OCI-M2 (cell line): ENCODE measurements around the gene GRIA3.
"Not testable (repeated sequence)": the region's sequence is repeated elsewhere in the genome, so short reads cannot be mapped to it uniquely, and the experiment has no call there.

Experiments
- DNase-seq: peaks from one replicate; lab custom pipeline; 2025; ENCODE audit not compliant: unreplicated experiment; lab: John Stamatoyannopoulos, UW

The GRIA3 gene

DNA sequence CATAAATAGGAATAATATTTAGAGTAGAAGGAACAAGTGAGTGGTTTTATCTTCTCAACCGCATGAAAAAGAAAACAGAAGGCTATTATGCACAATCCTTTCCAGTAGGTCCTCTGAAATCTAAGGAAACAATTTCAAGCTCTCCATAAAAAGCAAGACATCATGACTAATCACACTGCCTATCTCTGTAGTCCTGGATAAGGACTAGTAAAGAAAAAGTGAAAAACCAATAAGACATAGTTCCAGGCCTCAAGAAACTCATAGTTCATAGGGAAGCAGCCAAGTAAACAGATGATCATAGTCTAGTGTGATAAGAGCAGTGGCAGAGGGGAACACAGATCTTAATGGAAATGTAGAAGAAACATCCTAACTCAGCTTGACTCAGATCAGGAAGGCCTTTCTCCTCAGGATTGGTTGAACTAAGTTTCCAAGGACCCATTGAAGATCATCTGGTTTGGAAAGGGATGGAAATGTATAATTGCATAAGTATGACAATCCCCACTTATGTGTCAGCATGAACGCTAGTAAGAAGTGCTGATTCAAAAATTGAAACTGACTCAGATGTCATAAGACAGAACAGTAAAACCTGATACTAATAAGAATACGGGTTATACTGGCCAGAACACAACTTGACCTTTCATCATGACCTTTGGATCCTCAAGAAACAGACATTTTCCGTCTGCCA, 155.3 kb downstream of the GRIA3 start:
- DNase-seq, result no peak

DNA sequence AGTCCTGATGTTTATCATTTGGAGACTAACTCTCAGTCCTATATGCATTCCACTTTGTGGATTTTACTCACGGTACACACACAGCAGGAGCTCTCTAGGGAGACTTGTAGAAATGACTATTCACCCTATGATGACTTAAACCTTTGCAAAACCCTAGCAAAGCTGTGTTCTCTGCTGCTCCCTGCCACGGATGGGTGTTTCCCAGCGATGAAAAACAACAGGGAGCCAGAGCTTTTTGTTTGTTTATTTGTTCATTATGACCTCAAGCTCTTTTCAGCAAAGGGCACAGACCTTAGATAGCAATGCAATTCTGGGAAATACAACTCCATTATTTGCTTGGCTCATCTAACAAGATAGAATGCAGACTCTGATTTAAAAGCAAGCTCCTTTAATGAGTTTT, 156.6 kb downstream of the GRIA3 start:
- no peak for DNase-seq

DNA sequence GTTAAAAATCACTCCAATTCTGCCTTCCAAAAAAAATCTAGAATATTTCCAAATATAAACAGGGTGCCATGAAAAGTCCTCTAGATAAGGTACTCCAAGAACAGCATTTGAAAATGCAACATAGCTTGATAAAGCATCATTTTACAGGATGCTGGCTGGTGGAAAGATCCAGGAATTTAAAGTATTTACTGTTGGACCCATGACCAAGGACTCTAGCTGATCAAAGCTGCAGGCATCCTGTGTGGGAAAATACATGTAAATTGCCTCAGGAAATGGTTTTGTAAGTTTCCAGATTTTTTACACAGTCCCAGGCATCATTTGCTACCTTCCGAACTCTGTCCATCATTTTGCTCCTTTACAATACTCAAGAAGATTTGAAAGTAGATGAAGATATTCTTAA, 164.4 kb downstream of the GRIA3 start:
- DNase-seq, result no peak

DNA sequence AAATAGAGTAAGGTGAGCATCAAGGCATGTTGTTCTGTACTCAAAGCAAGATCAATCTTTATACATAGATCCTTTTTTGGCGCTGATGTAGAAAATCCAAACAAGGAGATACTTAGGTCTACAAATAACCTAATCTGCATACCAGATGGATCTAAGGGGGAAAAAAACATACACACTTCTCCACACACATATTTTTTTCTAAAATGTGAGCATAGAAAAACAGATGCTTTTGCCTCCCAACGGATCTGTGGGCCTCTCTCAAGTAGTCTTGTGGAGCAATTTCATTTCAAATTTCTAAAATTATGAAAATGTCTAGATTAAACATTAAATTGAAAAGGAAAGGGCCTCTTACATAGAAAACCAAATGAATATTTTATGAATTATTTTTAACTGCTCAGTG, 166.1 kb downstream of the GRIA3 start:
- DNase-seq, result no peak

DNA sequence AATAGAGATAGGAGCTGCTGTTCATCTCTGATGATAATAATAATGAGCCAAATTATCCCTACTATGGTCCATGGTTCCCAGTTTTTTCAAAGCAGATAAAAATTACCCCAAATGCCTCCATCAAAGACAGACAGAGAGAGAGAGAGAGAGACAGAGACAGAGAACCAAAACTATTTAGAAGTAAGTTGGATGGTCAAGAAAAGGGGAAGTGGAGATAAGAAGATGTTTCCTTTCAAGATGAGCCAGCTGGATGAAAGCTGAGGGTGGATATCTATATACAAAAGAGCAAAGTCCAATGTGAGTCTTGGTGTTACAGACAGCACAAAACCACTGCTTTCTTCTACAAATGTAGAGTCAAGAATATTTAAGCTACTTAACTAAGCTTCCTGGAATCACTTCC, 173.9 kb downstream of the GRIA3 start:
- no peak for DNase-seq

DNA sequence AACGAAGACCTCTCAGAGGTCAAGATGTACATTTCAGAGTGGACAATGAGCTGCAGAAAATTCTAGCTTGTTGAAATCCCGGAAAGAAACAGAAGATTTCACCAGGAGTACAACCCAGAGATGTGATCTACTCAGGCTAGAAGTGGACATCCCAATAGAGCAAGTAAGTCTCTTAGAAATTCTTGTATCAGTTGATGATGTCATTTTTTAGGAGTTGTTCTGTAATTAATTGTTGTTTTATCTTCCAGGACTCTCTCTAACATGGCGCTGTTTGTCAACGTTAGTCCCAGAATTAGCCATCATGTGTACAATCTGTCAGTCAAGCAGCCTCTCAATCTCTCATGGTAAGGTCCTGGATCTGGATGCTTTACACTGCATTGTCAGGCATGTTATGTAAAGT, 174.4 kb downstream of the GRIA3 start:
- no peak for DNase-seq

DNA sequence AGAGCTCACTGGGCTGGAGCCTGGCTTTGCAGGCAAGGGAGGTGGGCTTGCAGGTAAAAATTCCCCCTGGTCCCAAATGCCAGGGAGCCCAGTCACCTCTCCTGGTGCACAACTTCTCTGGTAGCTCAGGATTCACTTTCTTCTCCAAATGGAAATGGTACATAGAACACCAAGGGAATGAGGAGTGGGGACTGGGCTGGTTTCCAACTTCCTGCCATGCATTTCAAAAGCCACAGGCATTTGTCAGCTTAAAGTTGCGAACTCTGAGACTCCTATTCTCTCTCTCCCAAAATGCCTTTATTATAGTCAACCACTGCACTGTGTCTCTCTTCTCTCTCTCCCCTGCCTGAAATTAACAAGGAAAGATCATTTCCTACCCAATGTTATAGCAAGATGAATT, 177.3 kb downstream of the GRIA3 start:
- no peak for DNase-seq

DNA sequence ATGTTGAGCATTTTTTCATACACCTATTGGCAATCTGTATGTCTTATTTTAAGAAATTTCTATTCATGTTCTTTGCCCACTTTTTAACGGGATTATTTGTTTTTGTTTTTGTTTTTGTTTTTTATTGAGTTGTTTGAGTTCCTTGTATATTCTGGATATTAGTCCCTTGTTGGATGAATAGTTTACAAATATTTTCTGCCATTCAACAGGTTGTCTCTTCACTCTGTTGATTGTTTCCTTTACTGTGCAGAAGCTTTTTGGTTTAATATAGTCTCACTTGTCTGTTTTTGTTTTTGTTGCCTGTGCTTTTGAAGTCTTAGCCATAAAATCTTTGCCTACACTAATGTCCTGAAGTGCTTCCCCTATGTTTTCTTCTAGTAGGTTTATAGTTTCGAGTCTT, 202.1 kb downstream of the GRIA3 start:
- not testable (repeated sequence) for DNase-seq

DNA sequence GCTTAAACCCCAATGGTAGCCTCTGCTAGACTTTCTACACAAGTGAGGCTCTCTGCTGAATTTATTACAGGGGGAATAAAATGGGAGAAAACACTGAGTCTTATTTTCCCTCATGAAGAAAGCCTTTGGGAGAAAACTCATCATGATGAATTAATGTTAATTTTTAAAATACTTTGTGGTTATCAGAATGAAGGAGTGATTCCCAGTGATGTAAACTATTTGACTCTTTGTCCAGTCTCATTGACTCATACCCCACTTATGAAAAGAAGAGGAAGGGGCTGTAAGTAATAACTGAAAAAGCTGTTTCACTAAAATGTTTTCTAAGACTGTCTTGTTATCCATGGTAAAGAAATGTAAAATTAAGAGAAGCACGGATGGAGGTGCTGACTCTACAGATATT, 208.8 kb downstream of the GRIA3 start:
- DNase-seq, result no peak

DNA sequence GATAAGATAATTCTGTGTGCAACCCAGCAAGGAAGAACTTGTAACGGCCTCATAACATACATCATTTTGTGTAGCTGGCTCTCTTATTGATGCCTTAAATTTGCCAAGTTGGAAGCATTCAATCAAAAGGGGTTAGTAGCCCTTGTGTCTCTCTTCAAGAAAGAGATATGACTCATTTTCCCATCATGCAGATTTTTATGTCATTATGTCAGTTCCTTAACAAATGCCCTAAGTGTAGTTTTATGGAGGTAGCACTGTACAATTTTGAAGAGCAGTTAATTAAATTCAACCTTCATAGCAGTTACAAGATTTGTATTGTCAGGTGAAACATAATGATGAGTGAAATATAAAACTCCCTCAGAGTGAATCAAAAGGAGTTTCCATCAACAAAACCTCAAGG, 215.6 kb downstream of the GRIA3 start:
- DNase-seq, result no peak

DNA sequence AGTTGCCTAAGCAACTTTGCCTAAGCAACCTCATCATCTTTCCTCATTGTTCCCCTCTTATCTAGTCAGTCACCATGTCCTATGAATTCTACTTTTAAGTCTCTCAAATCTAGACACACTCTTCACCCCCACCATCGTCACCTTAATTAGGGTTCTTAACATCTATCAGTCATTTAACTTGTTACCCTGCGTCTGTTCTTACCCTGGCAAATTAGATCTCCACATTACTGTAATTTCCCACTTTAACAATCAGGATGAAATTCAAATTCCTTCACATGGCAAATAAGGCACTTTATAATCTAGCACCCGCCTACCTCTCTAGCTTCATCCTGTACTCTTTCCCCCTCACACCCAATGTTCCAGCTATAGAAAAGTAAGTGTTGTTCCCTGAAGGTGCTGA, 221.2 kb downstream of the GRIA3 start:
- no peak for DNase-seq

DNA sequence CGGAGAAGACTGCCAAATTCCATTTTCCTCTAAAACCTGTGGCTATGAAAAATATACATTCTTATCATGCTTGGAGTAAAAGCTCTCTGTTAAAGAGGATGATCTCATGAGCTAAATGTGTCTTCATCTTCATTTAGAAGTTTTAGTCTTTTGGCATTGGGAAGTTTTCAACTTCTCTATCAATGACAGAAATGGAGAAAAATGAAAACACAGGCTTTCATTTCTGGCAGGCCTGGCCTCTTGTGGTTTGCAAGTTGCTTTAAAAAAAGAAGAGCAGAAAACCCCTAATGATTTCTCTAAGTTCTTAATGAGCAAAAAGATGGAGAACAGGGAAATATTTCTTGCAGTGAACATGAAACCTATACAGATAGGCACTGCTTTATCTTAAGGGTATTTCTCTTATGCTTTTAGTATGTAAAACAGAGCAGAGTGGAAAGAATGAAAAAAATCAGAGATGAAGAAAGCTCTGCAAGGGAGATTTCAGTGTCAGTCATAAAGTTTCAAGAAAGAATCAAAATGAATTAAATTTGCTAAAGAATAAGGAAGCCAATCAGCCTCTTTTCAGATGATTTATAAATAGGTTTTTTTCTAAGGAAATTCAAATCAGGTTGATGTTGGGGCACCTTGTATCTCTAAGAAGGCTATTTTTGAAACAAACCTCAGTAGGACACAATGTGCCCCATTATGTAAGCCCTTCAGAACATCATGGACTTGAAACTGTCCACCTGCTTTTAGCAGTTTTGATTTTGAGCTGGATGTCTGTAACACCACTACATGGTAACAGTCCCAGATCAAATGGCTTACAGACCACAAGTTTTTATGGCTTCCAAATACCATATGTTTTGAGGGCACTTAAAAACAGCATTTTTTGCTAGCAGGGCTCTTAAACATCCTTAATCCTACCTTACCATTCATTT, 225.0 kb downstream of the GRIA3 start:
- no peak for DNase-seq

DNA sequence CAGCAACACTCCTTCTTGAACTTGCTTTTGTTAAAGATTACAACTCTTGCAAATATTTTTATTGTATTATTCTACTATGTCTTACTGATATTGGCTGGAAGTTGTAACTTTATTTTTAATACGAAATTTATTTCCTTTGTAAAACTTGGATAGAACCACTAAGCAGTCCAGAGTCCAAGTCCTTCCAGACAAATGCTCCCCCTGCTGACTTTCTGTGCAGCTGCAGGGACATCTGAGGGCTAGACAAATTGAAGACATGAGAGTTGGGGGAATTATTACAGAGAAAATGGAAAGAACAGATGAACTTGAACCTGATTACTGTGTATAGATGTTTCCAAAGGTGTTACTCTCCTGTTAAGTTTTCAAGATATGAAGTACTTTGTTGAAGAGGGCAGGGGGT, 238.8 kb downstream of the GRIA3 start:
- DNase-seq, result no peak

DNA sequence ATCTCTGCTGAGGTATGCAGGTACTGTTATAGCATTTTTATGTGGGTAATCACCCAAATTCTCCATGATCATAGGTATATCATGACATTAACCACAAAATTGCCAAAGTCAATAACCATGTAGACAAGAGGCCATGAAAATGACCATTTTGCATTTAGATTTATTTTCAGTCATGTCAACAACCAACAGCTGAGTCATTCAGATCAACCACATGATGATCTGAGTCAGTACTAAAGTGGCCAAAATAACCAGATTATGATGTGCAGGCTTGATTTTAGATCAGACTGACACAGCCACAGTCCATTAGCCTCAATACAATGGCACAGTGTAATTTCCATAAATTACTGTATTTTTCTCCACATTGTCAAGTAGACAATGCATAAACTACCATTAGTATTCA, 240.5 kb downstream of the GRIA3 start:
- no peak for DNase-seq

DNA sequence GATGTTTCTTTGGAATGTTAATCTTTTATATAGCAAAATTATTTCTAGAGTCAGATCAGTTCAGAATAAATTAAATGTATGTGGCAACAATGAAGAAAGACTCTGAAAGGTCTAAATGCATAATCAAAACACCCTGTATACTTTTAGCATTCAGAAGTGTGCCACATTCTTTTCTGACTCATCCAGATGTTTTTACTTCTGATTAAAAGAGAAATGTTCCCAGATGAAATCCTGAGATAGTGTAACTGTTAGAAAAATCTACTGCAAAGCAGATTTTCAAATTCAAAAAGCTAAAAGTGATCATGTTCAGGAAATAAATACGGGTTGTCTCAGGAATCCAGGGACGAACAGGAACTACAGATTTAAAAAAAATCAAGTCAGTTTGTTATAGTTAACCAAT, 241.4 kb downstream of the GRIA3 start:
- no peak for DNase-seq

DNA sequence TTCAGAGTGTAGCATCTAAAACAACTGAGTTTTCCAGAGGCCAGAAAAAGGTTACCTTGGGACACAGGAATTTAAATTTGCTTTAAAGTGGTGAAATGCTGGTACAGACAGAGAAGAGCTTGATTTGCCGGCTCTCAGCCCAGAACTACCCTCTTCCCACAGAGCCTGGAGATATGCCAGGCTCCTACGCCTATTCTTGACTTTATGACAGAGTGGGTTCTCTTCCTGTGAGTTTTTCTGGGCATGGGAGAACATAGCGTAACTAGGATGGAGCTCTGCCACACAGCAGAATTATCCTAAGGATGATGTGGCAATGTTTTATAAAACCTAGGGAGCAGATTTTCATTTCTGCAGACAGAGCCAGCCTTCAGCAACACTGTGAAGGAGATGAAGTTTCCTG, 241.8 kb downstream of the GRIA3 start:
- DNase-seq, result no peak

DNA sequence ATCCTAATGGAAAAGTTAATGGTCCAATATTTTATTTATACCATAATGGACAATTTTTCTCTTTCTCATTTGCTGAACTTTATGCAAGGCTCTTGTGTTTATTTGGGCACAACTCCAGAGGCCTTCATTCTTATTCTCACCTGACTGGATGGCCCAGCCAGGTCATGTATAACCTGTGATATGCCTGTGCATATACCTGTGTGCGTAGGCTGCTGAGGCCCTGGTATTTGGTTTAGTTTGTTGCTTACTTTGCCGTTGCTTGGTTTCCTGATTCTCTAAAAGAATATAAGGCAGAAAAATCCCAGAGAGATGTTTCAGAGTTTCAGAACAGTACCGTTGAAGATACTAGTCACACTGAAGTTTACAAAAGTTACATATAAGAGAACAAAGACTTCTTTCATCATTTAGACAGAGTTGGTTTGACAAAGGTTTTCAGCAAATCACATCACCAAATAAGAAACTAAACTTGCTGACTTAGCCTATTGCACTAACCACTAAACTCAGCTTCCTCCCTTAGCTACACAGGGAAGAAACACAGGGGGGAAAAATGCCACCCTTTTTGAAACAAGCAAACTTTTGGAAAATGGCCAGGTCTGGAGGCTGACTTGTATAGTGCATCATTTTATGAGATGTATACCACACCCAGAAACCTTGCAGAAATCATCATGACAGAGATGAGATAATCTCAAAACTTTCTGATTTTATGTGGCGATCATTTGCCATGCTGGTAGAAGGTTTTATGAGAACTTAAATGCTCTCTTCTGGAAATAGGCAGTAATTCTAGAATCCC, 248.5 kb downstream of the GRIA3 start:
- DNase-seq, result no peak

DNA sequence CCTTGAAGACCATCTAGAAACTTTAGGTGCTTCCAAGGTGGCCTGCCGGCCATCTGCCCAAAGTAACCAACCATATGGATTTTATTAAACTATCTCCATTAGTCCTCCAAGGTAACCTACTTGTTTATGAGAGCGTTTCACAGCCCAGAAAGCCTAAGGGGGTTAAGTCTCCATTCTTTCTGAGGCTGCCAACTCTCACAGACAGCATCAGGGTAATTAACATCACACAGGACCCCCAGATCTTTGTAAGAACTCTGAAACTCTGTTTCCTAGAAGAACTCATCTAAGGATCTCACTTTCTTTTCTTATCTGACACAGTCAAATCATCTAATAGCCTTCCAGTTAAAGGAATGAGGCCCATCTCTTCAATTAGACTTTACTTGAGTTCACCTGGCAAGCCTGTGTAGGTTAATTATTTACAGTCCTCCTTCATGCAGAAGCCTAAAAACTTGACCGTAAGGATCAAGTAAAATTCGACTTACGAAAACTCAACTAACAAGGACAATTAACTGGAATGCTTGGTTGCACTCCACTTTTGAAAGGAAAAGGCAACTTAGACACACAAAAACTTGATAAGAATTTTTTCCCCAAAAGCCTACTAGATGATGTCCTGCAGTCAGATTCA, 252.5 kb downstream of the GRIA3 start:
- no peak for DNase-seq

DNA sequence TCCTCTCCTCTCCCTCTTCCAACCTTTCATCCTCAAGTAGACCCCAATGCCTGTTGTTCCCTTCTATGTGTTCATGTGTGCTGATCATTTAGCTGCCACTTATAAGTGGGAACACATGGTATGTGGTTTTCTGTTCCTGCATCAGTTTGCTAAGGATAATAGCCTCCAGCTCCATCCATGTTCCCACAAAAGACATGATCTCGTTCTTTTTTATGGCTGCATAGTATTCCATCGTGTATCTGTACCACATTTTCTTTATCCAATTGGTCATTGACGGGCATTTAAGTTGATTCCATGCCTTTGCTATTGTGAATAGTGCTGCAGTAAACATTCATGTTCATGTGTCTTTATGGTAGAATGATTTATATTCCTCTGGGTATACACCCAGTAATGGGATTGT, 255.8 kb downstream of the GRIA3 start:
- not testable (repeated sequence) for DNase-seq

DNA sequence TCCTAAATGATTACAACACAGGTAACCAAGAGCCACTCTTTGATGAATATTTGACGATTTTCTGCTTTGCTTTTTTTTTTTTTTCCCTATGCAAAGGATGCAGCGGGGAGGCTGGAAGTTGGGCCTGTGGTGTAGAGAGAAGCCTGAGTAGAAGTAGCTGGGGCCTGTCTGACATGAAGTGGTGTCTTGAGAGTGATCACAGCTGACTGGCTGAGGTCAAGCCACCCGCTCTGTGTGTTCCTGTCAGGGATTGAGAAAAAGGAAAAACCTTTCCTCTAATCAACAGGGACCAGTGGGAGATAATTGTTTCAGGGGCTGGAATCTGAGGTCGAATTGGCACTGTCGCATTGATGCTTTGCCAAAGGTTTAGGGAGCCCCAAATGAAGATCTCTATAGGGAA, 258.7 kb downstream of the GRIA3 start:
- DNase-seq, result no peak

DNA sequence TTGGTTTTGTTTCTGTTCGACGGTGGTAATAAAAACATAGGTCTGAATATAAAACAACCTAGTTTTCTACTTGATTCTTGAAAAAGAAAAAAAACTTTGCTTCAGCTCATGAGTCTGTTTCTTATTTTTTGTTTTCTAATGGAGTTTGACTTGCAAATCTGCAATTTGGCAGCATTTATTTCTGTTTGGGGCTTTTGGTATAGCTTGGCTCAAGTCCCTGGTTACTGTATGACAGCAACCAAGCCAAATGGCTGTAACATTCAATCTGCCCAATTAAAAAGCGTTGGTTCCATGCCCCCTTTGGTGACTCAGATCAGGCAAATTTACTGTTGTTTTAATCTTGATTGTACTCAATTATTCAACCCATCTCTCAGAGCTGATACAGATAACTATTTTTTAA, 263.4 kb downstream of the GRIA3 start:
- no peak for DNase-seq
